ENCODE measurements around the gene ERGIC1.

ERGIC1 gene

DNA sequence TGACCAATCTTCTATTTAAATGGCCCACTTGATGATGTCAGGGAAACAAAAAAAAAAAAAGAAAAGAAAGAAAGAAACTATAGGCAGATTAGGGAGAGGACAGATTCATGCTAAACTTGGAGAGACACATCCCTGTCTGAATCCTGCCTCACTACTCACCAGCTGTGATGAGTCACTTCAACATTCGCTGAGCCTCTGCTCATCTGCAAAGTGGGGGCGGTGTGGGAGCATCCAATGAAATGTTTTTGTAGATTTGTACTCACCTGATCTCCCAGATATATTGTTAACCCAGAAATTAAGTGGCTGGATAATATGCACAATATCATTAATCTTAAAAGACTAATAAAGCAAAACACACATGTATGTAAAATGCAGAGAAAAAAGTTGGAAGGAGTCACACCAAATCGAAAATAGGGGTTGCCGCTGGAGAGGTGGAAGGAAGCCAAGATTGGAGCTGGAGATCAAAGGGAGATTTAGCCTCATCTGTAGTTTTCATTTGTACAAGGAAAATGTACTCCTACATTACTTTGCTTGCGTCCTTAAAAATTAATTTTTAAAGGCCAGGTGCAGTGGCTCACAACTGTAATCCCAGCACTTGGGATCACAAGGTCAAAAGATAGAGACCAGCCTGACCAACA lies 17.0 kb upstream of the ERGIC1 start:
- no peak overlapping the region for H3K27ac ChIP-seq
- TF ChIP-seq, protein P1, sequence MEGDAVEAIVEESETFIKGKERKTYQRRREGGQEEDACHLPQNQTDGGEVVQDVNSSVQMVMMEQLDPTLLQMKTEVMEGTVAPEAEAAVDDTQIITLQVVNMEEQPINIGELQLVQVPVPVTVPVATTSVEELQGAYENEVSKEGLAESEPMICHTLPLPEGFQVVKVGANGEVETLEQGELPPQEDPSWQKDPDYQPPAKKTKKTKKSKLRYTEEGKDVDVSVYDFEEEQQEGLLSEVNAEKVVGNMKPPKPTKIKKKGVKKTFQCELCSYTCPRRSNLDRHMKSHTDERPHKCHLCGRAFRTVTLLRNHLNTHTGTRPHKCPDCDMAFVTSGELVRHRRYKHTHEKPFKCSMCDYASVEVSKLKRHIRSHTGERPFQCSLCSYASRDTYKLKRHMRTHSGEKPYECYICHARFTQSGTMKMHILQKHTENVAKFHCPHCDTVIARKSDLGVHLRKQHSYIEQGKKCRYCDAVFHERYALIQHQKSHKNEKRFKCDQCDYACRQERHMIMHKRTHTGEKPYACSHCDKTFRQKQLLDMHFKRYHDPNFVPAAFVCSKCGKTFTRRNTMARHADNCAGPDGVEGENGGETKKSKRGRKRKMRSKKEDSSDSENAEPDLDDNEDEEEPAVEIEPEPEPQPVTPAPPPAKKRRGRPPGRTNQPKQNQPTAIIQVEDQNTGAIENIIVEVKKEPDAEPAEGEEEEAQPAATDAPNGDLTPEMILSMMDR (conservative IDR thresholded peaks at IDR 0.05), result no peak

DNA sequence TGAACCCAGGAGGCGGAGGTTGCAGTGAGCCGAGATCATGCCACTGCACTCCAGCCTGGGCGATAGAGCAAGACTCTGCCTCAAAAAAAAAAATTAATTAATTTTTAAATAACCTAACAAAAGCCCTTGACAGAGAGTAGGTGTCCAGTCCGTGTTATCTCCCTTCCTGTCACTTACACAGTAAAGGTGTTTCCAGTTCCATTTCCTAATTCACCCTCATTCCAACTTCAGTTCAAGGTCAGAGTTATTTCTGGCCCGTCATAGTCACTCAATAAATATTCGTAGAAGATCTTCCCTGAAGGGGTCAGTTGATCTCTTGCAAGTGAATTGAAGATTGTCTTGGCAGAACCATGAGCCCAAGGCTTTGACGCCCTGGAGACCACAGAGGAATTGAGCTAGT lies 16.4 kb upstream of the ERGIC1 start:
- H3K27ac ChIP-seq, result no peak overlapping the region
- TF ChIP-seq, protein P1 (conservative IDR thresholded peaks at IDR 0.05), result no peak

DNA sequence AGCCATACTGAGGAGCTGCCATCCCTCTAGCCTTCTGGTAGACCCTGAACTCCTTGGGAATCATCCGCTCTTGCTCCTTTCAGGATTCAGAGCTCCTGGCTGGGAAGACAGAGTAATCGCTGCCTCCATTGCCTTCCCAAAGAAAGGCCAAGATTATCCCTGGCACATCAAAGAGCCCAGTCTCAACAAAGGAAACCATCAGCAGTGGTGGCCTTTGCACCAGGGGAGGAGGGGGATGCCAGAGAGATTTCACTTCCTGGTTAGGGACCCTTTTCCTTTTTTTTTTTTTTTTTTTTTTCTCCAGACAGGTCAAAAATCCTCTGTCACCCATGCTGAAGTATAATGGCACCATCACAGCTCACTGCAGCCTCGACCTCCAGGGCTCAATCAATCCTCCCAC lies 16.0 kb upstream of the ERGIC1 start:
- H3K27ac ChIP-seq, result no peak overlapping the region
- TF ChIP-seq, protein P1 (conservative IDR thresholded peaks at IDR 0.05), result no peak

DNA sequence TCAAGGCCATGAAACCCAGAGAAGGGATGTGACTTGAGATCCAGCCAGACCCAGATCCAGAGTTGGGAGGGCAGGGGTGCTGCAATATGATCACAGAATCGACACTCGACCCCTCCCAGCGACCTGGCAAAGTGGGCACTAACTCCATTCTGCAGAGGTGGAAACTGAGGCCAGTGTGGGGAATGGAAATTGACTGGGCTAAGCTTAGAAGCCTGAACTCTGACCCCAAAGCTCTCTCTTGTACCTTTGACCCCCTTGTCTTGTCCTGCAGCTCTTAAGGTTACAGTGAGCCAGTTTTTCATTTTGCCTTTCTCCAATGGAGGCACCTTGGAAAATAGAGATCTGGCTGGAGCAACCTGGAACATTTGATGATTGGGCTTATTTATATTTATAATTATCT lies 14.5 kb upstream of the ERGIC1 start:
- H3K27ac ChIP-seq, result no peak overlapping the region
- TF ChIP-seq, protein P1 (conservative IDR thresholded peaks at IDR 0.05), result no peak

DNA sequence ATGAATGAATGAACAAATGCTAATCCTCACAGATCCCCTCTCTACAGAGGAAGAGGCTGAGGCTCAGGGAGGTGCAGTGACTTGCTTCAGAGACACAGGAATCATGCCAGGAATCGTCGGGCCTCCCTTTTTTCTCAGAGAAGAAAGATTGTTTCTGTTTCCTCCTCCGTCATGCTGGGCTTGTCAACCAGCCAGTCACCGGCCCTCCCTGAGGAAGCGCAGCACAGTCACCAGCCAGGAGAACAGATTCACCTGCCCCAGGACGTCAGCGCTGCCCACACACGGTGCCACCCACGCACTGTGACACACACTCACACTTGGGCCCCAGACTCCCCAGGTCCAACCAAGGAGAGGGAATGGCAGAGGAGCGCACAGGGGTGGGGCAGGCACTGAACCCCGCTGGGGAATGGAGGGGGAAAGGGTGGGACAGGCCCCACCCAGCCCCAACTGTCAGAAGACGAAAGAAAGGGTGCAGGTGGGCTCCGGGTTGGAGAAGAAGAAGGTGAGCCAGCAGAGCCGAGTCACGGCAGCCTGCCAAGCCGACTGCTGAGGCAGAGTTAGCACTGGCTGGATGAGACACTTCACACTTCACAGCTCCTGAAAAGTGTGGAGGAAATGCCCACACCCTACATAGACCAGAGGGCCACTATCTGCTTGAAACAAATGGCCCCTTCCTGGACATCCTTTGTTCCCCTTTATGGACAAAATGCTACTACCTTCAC lies 13.8 kb upstream of the ERGIC1 start:
- H3K27ac ChIP-seq, result no peak overlapping the region
- TF ChIP-seq, protein P1 (conservative IDR thresholded peaks at IDR 0.05), result no peak

DNA sequence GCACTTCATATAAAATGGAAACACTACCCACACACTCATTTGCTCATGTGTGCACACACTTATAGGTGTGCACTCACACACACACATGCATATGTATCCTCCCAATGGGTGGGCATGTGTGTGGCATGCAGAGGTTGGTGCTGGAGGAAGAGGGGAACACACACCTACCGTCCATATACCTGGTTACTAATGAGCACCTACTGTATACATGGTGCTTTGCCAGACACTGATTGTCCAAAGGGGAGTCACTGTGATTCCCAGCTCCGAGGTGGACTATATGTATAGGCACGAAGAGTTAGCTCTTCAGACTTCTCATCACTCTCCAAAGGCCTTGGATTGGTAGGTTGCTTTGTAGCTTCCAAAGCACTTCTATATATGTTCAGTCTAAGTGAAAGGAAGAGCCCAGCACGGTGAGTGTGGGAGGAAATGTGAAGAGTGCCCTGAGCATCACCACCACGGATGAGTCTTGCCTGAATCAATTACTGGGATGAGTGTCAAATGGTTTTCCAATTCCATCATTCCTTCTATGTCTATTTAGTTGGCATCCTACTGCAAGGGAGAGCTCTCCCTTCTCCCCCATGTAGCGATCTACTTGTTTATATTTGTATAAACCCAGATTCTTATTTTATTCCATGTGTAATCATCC lies 12.6 kb upstream of the ERGIC1 start:
- no peak overlapping the region for H3K27ac ChIP-seq
- TF ChIP-seq, protein P1 (conservative IDR thresholded peaks at IDR 0.05), result no peak

DNA sequence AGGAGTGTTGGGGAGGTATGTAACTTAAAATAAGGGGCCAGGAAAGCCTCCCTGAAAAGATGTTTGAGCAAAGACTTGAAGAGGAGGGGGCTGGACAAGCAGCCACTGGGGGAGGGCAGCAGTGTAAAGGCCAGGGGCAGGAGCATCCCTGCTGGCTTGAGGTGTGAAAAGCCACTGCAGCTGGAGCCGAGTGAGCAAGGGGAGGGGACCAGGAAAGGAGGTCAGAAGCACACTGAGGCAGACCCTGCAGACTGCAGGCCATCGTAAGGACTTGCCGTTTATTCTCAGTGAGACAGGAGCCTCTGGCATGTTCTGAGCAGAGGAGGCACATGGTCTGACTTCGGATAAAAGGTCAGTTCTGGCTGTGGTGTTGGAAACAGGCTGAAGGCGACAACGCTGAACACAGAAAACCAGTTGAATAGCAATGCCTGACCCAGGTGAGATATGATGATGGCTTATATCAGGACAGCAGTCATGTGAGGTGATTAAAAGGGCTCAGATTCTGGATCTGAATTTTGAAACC lies 10.2 kb upstream of the ERGIC1 start:
- TF ChIP-seq, protein P1 (conservative IDR thresholded peaks at IDR 0.05), result no peak
- no peak overlapping the region for H3K27ac ChIP-seq

Data from VCaP (cell line).